Upper lobe of left lung (tissue), 6 donors: Measurements from ENCODE around the gene CNPPD1. TPM values are rescaled to one million over a fixed set of nuclear protein-coding genes. Genes with fewer than 3 reads are reported as not detected.

Source experiments
- ATAC-seq, 2 donors: fragments of 200-7000 bp; cut with Tn5 transposase; one replicate each; pipeline ENCODE4 v1.9.1; 2022; ENCODE audit warnings: mild to moderate bottlenecking in 2 of 2, moderate library complexity in 2 of 2; ENCODE audit not compliant: low FRiP score in 2 of 2
- DNase-seq, 2 donors: peaks; one replicate each; pipeline ENCODE4 v3.0.0-alpha.2; 2019 to 2020
- H3K27ac ChIP-seq, 4 donors: fragments of 200-600 bp; sonication (generic); one replicate each; pipeline ENCODE4 v1.5.1; 2016 to 2019
- H3K27me3 ChIP-seq, 4 donors: fragments of 200-600 bp; sonication (generic); one replicate each; pipeline ENCODE4 v1.5.1; 2017 to 2019
- H3K36me3 ChIP-seq, 4 donors: fragments of 200-600 bp; sonication (generic); one replicate each; pipeline ENCODE4 v1.5.1; 2016 to 2019
- H3K4me1 ChIP-seq, 4 donors: fragments of 200-600 bp; sonication (generic); one replicate each; pipeline ENCODE4 v1.5.1; 2018 to 2019
- H3K4me3 ChIP-seq, 4 donors: fragments of 200-600 bp; sonication (generic); one replicate each; pipeline ENCODE4 v1.5.1; 2017 to 2019; ENCODE audit warnings: mild to moderate bottlenecking in 2 of 4, moderate library complexity in 1 of 4
- H3K9me3 ChIP-seq, 4 donors: fragments of 200-600 bp; sonication (generic); one replicate each; pipeline ENCODE4 v1.5.1; 2018 to 2019
- EP300 ChIP-seq, 4 donors: sonication (generic); formaldehyde crosslinking; IDR thresholded peaks; one replicate each; pipeline ENCODE4 v1.5.1; 2017; ENCODE audit warnings: antibody characterized with exemption in 4 of 4, control low read depth in 2 of 4
- POLR2A ChIP-seq, 4 donors: fragments of 450-650 bp; IDR thresholded peaks; one replicate each; pipeline ENCODE4 v1.5.1; 2016 to 2017; ENCODE audit warnings: antibody characterized with exemption in 4 of 4, mild to moderate bottlenecking in 2 of 4
- POLR2AphosphoS5 ChIP-seq, 2 donors: sonication (generic); formaldehyde crosslinking; IDR thresholded peaks; one replicate each; pipeline ENCODE4 v1.5.1; 2017; ENCODE audit warnings: antibody characterized with exemption in 2 of 2
- WGBS, 2 donors: methylation state at CpG; one replicate each; pipeline ENCODE4 v1.1.5; 2017 to 2018; 5-methylcytosine and 5-hydroxymethylcytosine counted together
- total RNA-seq, 6 donors: library from RNA; depleted of rRNA in 4 of 6; stranded (reverse); fragments of >200 nt in 4 of 6; gene quantifications; one replicate each; pipeline versions ENCODE4 v1.1.0 to v1.2.1, GENCODE V29; 2016 to 2021
- TF ChIP-seq, protein P1 (sequence below), 6 experiments: fragments of 450-650 bp in 4 of 6; fragments of 200-600 bp in 2 of 6; sonication (generic) in 2 of 6; IDR thresholded peaks; one replicate each; pipeline ENCODE4 v1.5.1; 2016 to 2019; ENCODE audit warnings: antibody characterized with exemption in 6 of 6
- donor health status: DM: no; HTN: no; CAD: no; lungs with moderate emphysema.
- donor health status: DM: no; HTN: yes; CAD: no; lungs with severe emphysema.

CNPPD1 gene
- total RNA-seq, 6 donors from 2014 or later, result 42.7 to 86.8 (median 49.4) TPM

DNA sequence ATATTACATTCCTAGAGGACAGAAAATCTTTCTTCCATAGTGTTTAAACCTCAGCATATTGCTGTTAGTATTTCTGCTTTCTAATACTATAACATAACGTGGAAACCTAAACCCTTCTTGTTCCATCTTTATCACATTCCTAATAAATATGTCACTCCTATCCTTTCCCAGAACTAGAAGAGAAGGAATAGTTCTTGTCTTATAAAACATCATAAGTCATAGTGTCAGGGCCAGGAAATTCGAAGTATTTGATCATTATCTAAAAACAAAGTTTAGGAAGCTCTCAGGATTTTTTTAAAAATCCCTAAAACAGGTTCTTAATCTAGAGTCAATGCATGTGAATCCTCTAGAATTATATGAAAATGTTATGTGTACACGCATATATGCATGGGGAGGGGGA is 18.1 kb downstream of the CNPPD1 start:
- Histone ChIP-seq H3K27ac (no peak overlapping the region), H3K36me3 (peaks cover 0 to 34% (median 11%) of the 10 kb centered on the region in 4 donors), H3K9me3 (no peaks in the 10 kb centered on the region), H3K4me3 (no peak overlapping the region), H3K27me3 (no peaks in the 10 kb centered on the region), H3K4me1 (peaks cover 10 to 12% (median 11%) of the 10 kb centered on the region in 4 donors)
- WGBS, 2 donors, result 79 to 81% methylated on average over 3 of the region's 3 CpGs
- DNase-seq (no peak), ATAC-seq (no peak)
- no peak for TF ChIP-seq POLR2AphosphoS5 (IDR thresholded peaks at IDR 0.05)
- no peak for TF ChIP-seq POLR2A (IDR thresholded peaks at IDR 0.05)
- TF ChIP-seq, protein P1, sequence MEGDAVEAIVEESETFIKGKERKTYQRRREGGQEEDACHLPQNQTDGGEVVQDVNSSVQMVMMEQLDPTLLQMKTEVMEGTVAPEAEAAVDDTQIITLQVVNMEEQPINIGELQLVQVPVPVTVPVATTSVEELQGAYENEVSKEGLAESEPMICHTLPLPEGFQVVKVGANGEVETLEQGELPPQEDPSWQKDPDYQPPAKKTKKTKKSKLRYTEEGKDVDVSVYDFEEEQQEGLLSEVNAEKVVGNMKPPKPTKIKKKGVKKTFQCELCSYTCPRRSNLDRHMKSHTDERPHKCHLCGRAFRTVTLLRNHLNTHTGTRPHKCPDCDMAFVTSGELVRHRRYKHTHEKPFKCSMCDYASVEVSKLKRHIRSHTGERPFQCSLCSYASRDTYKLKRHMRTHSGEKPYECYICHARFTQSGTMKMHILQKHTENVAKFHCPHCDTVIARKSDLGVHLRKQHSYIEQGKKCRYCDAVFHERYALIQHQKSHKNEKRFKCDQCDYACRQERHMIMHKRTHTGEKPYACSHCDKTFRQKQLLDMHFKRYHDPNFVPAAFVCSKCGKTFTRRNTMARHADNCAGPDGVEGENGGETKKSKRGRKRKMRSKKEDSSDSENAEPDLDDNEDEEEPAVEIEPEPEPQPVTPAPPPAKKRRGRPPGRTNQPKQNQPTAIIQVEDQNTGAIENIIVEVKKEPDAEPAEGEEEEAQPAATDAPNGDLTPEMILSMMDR (IDR thresholded peaks at IDR 0.05), result no peak
- no peak for TF ChIP-seq EP300 (IDR thresholded peaks at IDR 0.05)

DNA sequence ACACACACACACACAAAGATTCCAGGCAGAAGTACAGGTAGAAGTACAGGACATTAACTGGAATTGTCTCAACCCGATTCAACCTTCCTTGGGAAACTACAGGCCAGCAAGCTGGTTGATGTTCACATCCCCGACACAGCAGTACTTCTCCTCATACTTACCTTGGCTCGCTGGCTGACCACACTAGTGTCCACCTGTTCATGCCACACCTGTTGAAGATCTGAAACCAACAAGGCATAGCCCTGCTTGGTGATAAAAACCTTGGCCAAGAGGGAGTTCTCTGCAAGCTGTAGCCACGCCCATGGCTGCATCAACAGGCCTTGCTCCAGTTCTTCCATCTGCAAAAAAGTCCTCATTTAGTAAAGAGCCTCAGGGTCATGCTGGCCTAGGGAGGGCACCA is 18.7 kb downstream of the CNPPD1 start:
- DNase-seq (no peak), ATAC-seq (no peak)
- Histone ChIP-seq H3K4me3 (no peak overlapping the region), H3K9me3 (no peaks in the 10 kb centered on the region), H3K36me3 (peaks cover 0 to 39% (median 11%) of the 10 kb centered on the region in 4 donors), H3K27me3 (no peaks in the 10 kb centered on the region), H3K4me1 (peaks cover 10 to 12% (median 11%) of the 10 kb centered on the region in 4 donors), H3K27ac (no peak overlapping the region)
- WGBS, 2 donors, result 98 to 99% methylated on average over 4 of the region's 4 CpGs
- TF ChIP-seq EP300 (IDR thresholded peaks at IDR 0.05), result no peak
- no peak for TF ChIP-seq POLR2A (IDR thresholded peaks at IDR 0.05)
- TF ChIP-seq, protein P1 (IDR thresholded peaks at IDR 0.05), result no peak
- no peak for TF ChIP-seq POLR2AphosphoS5 (IDR thresholded peaks at IDR 0.05)

DNA sequence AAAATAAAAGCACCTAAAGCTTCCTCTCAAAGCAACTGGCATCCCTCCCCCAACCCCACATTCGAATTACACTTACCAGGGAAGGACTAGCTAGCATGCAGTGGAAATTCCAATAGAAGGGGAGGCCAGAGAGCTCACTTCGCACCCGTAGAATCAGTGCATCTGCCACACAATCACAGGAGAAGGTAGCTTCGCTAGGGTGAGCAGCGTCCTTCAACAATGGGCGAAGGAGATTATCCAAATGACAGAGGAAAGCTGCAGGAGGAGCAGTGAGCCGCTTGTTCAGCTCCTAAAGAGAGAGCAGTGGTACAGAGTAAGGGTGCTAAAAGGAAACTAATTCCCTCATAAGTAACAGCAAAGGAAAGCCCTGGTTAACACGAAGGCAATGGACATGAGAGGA is 19.3 kb downstream of the CNPPD1 start:
- no peak overlapping the region for H3K27ac ChIP-seq
- WGBS, 2 donors, result 91 to 95% methylated on average over 8 of the region's 8 CpGs
- no peak for TF ChIP-seq EP300 (IDR thresholded peaks at IDR 0.05)
- no peak for TF ChIP-seq POLR2A (IDR thresholded peaks at IDR 0.05)
- TF ChIP-seq POLR2AphosphoS5 (IDR thresholded peaks at IDR 0.05), result no peak
- TF ChIP-seq, protein P1 (IDR thresholded peaks at IDR 0.05), result no peak
- DNase-seq (no peak), ATAC-seq (no peak)
- H3K9me3 ChIP-seq, result no peaks in the 10 kb centered on the region
- H3K4me3 ChIP-seq, result no peak overlapping the region
- H3K36me3 ChIP-seq, result peaks cover 0 to 45% (median 13%) of the 10 kb centered on the region in 4 donors
- peaks cover 10 to 12% (median 11%) of the 10 kb centered on the region in 4 donors for H3K4me1 ChIP-seq
- H3K27me3 ChIP-seq, result no peaks in the 10 kb centered on the region

DNA sequence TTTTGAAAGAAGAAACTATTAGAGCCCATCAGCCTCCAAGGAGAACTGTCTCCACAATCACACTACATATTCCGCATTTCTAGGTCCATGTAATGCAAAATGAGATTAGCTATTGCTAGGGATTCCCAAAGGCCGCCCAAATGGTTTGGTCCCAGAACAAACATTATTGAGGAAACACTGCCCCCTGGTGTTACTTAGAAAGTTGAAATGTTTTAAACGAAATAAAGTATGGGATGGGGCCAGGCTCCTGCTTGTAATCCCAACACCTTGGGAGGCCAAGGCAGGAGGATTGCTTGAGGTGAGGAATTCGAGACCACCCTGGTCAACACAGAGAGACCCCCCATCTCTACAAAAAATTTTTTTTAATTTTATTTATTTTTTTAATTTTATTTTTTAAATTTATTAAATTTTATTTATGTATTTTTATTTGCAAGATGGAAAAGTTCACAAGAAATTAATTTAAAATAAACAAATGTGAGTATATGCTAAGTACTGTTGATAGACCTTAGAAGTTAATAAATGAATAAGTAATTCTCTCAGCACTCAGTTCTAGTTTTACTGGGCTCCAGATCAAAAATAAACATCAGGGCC is 21.6 kb downstream of the CNPPD1 start:
- H3K9me3 ChIP-seq, result no peaks in the 10 kb centered on the region
- DNase-seq (no peak), ATAC-seq (peak in 1 of 2 donors; percentile 74)
- TF ChIP-seq, protein P1 (IDR thresholded peaks at IDR 0.05), result peak; percentile 41 to 78 (median 64)
- TF ChIP-seq POLR2A (IDR thresholded peaks at IDR 0.05), result no peak
- H3K4me3 ChIP-seq, result no peak overlapping the region
- no peaks in the 10 kb centered on the region for H3K27me3 ChIP-seq
- H3K36me3 ChIP-seq, result peaks cover 0 to 61% (median 15%) of the 10 kb centered on the region in 4 donors
- no peak overlapping the region for H3K27ac ChIP-seq
- peaks cover 5 to 7% (median 5%) of the 10 kb centered on the region in 4 donors for H3K4me1 ChIP-seq
- WGBS, 2 donors, result 8 to 10% methylated on average over 4 of the region's 4 CpGs

DNA sequence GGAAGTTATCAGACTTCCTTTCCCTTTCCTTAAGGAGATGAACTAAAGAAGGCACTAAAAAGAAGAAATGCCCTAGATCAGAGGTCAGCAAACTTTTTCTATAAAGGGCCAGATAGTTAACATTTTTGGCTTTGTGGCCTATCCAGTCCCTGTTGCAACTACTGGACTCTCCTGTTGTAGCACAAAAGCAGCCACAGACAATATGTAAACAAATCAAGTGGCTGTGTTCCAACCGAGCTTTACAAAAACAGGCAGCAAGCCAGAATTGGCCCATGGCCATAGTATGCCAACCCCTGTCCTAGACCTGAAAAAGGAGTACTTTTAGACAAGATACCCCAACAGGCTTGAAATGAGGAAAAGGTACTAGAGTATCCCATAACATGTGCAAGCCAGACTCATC is 27.1 kb downstream of the CNPPD1 start:
- TF ChIP-seq POLR2A (IDR thresholded peaks at IDR 0.05) (no peak), POLR2AphosphoS5 (IDR thresholded peaks at IDR 0.05) (no peak), EP300 (IDR thresholded peaks at IDR 0.05) (no peak)
- TF ChIP-seq, protein P1 (IDR thresholded peaks at IDR 0.05), result no peak
- ATAC-seq (no peak), DNase-seq (no peak)
- Histone ChIP-seq H3K9me3 (no peaks in the 10 kb centered on the region), H3K27me3 (no peaks in the 10 kb centered on the region), H3K27ac (peak overlapping the region in 2 of 4 donors; percentile 21 to 44), H3K4me3 (no peak overlapping the region), H3K36me3 (peaks cover 0 to 77% (median 25%) of the 10 kb centered on the region in 4 donors), H3K4me1 (peaks cover 7 to 10% (median 8%) of the 10 kb centered on the region in 4 donors)
- 6 to 40% methylated on average over 1 of the region's 1 CpG for WGBS, 2 donors
